HepG2 (cell line): ENCODE measurements around the gene CDK11B. TPM values are rescaled to one million over a fixed set of nuclear protein-coding genes. Genes with fewer than 3 reads are reported as not detected.

ENCODE experiments used
- ATAC-seq: fragments of 200-7000 bp; cut with Tn5 transposase; 3 replicates; pipeline ENCODE4 v1.9.1; 2020; ENCODE audit warnings: mild to moderate bottlenecking, moderate library complexity
- BruUV-seq: library from RNA; stranded (reverse); fragments of 400-500 nt; replicated peaks from 2 replicates; lab custom pipeline; 2021; lab: Mats Ljungman, UMichigan
- CTCF ChIA-PET: fragments of 300-600 bp; formaldehyde crosslinking; extraction: SDS; loops from one replicate; lab custom pipeline; 2021; ENCODE audit warnings: low total read pairs, inconsistent platforms, low intra/inter-chr PET ratio; lab: Yijun Ruan, JAX
- POLR2A ChIA-PET: fragments of 350-600 bp; sonication (Branson Sonifier 250); formaldehyde crosslinking; loops from one replicate; lab custom pipeline; 2020; ENCODE audit warnings: antibody characterized with exemption, inconsistent platforms; lab: Yijun Ruan, JAX
- DNase-seq: peaks from one replicate; pipeline ENCODE4 v3.0.0-alpha.2; 2015; ENCODE audit warnings: low spot score
- FAIRE-seq: peaks from 3 replicates; lab custom pipeline; 2011; peaks lifted over from hg19 to GRCh38; lab: Jason Lieb, UNC
- H2AFZ ChIP-seq: one replicate; pipeline ENCODE4 v1.6.1; 2011; ENCODE audit warnings: low read length, inconsistent platforms
- H3K27ac ChIP-seq: fragments of 300-600 bp; 3 replicates; pipeline ENCODE4 v1.8.0; 2011; ENCODE audit warnings: mixed run types, mild to moderate bottlenecking, mixed read lengths, low read length, inconsistent platforms; ENCODE audit not compliant: insufficient read depth; ENCODE audit errors: extremely low read length
- H3K27me3 ChIP-seq, 2 experiments: fragments of 200-600 bp in 1 of 2; 2 replicates in 1 of 2; 3 replicates in 1 of 2; pipeline versions ENCODE4 v1.6.0 to v1.8.0; 2011; ENCODE audit warnings: low read length in 2 of 2, mild to moderate bottlenecking in 2 of 2, moderate library complexity in 2 of 2, inconsistent platforms in 1 of 2; ENCODE audit not compliant: insufficient read depth in 2 of 2, control insufficient read depth in 1 of 2
- H3K36me3 ChIP-seq, 2 experiments: fragments of 200-600 bp in 1 of 2; replicated peaks in 1 of 2; 2 replicates in 1 of 2; 3 replicates in 1 of 2; pipeline versions ENCODE4 v1.5.1 to v1.8.0; 2011; ENCODE audit warnings: low read length in 2 of 2, inconsistent platforms in 1 of 2; ENCODE audit not compliant: insufficient read depth in 2 of 2, control insufficient read depth in 1 of 2
- H3K4me1 ChIP-seq: 2 replicates; pipeline ENCODE4 v1.5.1; 2012; ENCODE audit warnings: low read length, inconsistent platforms; ENCODE audit not compliant: insufficient read depth
- H3K4me2 ChIP-seq: 2 replicates; pipeline ENCODE4 v1.6.0; 2011; ENCODE audit warnings: low read depth, low read length, inconsistent platforms
- H3K4me3 ChIP-seq, 3 experiments: fragments of 200-600 bp in 1 of 3; sonication (generic), shearing (Covaris generic) in 1 of 3; replicated peaks in 1 of 3; 2 replicates each; pipeline ENCODE4 v1.5.1; 2011 to 2016; ENCODE audit warnings: low read length in 3 of 3, inconsistent platforms in 2 of 3, low read depth in 2 of 3, mild to moderate bottlenecking in 2 of 3, control low read depth in 1 of 3, mixed read lengths in 1 of 3; ENCODE audit not compliant: insufficient read depth in 1 of 3
- H3K79me2 ChIP-seq: one replicate; pipeline ENCODE4 v1.6.1; 2011; ENCODE audit warnings: low read length, inconsistent platforms; ENCODE audit not compliant: insufficient read depth
- H3K9ac ChIP-seq: 2 replicates; pipeline ENCODE4 v1.6.0; 2011; ENCODE audit warnings: mild to moderate bottlenecking, low read depth, low read length, inconsistent platforms; ENCODE audit not compliant: insufficient read depth
- H3K9me3 ChIP-seq: 2 replicates; pipeline ENCODE4 v1.5.1; 2012; ENCODE audit warnings: mild to moderate bottlenecking, low read length
- H4K20me1 ChIP-seq: 2 replicates; pipeline ENCODE4 v1.6.0; 2011; ENCODE audit warnings: inconsistent platforms, mild to moderate bottlenecking, low read length, moderate library complexity; ENCODE audit not compliant: insufficient read depth
- AGO1 ChIP-seq: fragments of 200-400 bp; formaldehyde crosslinking; IDR thresholded peaks from 2 replicates; pipeline ENCODE4 v1.6.1; 2017; ENCODE audit warnings: mild to moderate bottlenecking, low read depth, low read length, moderate library complexity; ENCODE audit not compliant: poor library complexity, severe bottlenecking
- ARNTL ChIP-seq: sonication (generic); formaldehyde crosslinking; IDR thresholded peaks from 2 replicates; pipeline ENCODE4 v1.4.0; 2020; ENCODE audit warnings: mild to moderate bottlenecking, missing genetic modification reagents
- ESRRA ChIP-seq: sonication (generic); formaldehyde crosslinking; IDR thresholded peaks from 2 replicates; pipeline ENCODE4 v1.5.1; 2020; ENCODE audit warnings: mild to moderate bottlenecking, low read depth, missing genetic modification reagents
- KDM1A ChIP-seq: IDR thresholded peaks from 2 replicates; pipeline ENCODE4 v1.6.1; 2016; ENCODE audit warnings: missing compliant biosample characterization
- NFYB ChIP-seq: sonication (generic); formaldehyde crosslinking; IDR thresholded peaks from 2 replicates; pipeline ENCODE4 v1.4.0; 2020; ENCODE audit warnings: missing genetic modification reagents
- POLR2AphosphoS2 ChIP-seq: IDR thresholded peaks from 2 replicates; pipeline ENCODE4 v1.6.1; 2011; ENCODE audit warnings: low read depth, low read length, improper control_type of control experiment
- SCMH1 ChIP-seq: sonication (generic); formaldehyde crosslinking; IDR thresholded peaks from 2 replicates; pipeline ENCODE4 v1.9.0; 2021; ENCODE audit warnings: missing genetic modification reagents, mild to moderate bottlenecking, borderline replicate concordance
- ZFP36L1 ChIP-seq: sonication (generic); formaldehyde crosslinking; IDR thresholded peaks from 2 replicates; pipeline ENCODE4 v1.8.0; 2022; ENCODE audit warnings: mild to moderate bottlenecking, missing genetic modification reagents, moderate library complexity
- ZNF232 ChIP-seq: sonication (generic); formaldehyde crosslinking; IDR thresholded peaks from 2 replicates; pipeline ENCODE4 v1.4.0; 2020; ENCODE audit warnings: missing genetic modification reagents, borderline replicate concordance
- ZNF775 ChIP-seq: sonication (generic); formaldehyde crosslinking; IDR thresholded peaks from 2 replicates; pipeline ENCODE4 v1.4.0; 2020; ENCODE audit warnings: missing genetic modification reagents, mild to moderate bottlenecking, moderate library complexity, borderline replicate concordance
- WGBS: methylation state at CpG from one replicate; pipeline ENCODE4 v1.1.6; 2017; ENCODE audit warnings: low lambda C conversion rate; 5-methylcytosine and 5-hydroxymethylcytosine counted together
- in situ Hi-C: cut with HindIII; loops from 2 replicates; pipeline ENCODE4 v1.10.0; 2017; ENCODE audit warnings: low pct_unique_long_range_greater_than_20kb; ENCODE audit not compliant: extremely low pct_ligation_motif_present
- intact Hi-C: fragments of 100-400 bp; cut with micrococcal nuclease; formaldehyde crosslinking; loops from one replicate; pipeline ENCODE4 v1.10.0; 2022; ENCODE audit not compliant: unreplicated experiment
- polyA plus RNA-seq, 8 experiments: library from polyadenylated mRNA; depleted of rRNA in 3 of 8; stranded (reverse) in 7 of 8; unstranded in 1 of 8; fragments of >200 nt; fragmentation: Illumina TruSeq in 4 of 8; extraction: Trizol in 4 of 8; gene quantifications; 2 replicates each; pipeline versions ENCODE4 v1.2.1 to v1.2.3, GENCODE V29; 2011 to 2016; ENCODE audit warnings: low read depth in 4 of 8, missing spikeins in 1 of 8, mixed read lengths in 1 of 8; ENCODE audit not compliant: insufficient read depth in 1 of 8
- total RNA-seq, 5 experiments: library from RNA; depleted of rRNA; stranded (reverse); fragments of >200 nt; fragmentation: Illumina TruSeq; extraction: Trizol; gene quantifications; 2 replicates each; pipeline ENCODE4 v1.2.3, GENCODE V29; 2016; ENCODE audit warnings: low read depth in 1 of 5
- TF ChIP-seq, protein P1 (sequence below): sonication (generic); formaldehyde crosslinking; IDR thresholded peaks from 2 replicates; pipeline ENCODE4 v1.8.0; 2022; ENCODE audit warnings: mild to moderate bottlenecking, missing genetic modification reagents, borderline replicate concordance
- TF ChIP-seq, protein P2 (sequence below): sonication (generic); formaldehyde crosslinking; IDR thresholded peaks from 2 replicates; pipeline ENCODE4 v1.5.0; 2020; ENCODE audit warnings: mild to moderate bottlenecking, missing genetic modification reagents
- TF ChIP-seq, protein P3 (sequence below): sonication (generic); formaldehyde crosslinking; IDR thresholded peaks from 2 replicates; pipeline ENCODE4 v1.4.0; 2020; ENCODE audit warnings: missing genetic modification reagents, borderline replicate concordance
- TF ChIP-seq, protein P4 (sequence below): sonication (generic); formaldehyde crosslinking; IDR thresholded peaks from 2 replicates; pipeline ENCODE4 v1.5.0; 2020; ENCODE audit warnings: mild to moderate bottlenecking, missing genetic modification reagents, borderline replicate concordance

The CDK11B gene
- total and polyA plus RNA-seq, 2 of the 13 experiments (the other 11 are each of a cell fraction or from before 2014, with no cell fraction given): 3.6 to 15.1 TPM

DNA sequence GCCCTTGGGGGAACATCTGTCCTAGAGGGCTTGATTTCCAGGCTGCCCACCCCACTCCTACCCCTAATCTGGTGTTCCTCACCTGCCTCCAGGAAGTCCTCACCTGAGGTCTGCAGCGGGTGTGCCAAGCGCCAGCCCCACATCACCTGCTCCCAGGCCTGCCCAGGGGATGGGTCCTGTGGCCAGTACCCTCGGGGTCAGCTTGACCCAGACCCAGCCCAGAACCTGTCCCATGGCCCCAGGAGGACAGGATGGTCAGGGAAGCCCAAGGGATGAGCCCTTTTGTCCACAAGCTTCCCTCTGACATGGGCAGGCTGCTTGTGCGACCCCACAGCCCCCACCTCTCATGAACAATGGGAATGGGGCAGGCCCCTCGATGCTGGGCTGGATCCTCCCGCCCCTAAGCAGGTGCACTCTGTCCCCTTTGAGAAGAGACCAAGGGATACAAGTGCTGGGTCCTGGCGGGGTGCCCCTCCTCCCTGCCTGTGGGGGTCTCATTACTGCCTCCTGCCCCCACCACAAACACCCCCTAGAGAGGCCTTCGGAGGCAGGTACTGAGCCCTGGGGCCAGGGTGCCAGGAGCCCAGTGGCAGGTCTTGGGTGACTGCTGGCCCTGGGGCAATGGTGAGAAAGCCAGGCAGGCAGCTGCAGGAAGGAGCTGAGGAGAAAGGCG, 40.3 kb downstream of the CDK11B start:
- ChIA-PET CTCF (no interaction called here), POLR2A (no interaction called here)
- Histone ChIP-seq H3K36me3 (peaks cover 1 to 14% of the 10 kb centered on the region in 2 experiments; a peak in 2 of 5 replicates), H3K4me3 (no peak overlapping the region), H3K4me1 (peaks cover 19% of the 10 kb centered on the region), H3K9ac (no peak overlapping the region), H4K20me1 (peaks cover 8% of the 10 kb centered on the region; the same call in 1 of the 2 replicates), H2AFZ (no peak overlapping the region), H3K9me3 (no peaks in the 10 kb centered on the region), H3K4me2 (no peak overlapping the region), H3K27ac (no peak overlapping the region), H3K27me3 (no peaks in the 10 kb centered on the region; a peak in 1 of 5 replicates), H3K79me2 (peaks cover 17% of the 10 kb centered on the region)
- 87% methylated on average over 4 of the region's 9 CpGs for WGBS
- no TSS peak for BruUV-seq
- FAIRE-seq: no peak
- no peak for DNase-seq
- intact Hi-C loops: no loop called here
- in situ Hi-C loops: loop anchor here (5.0 kb wide), 1 partner anchor 41 kb away; no protein-coding TSS in a partner anchor
- ATAC-seq: no peak
- TF ChIP-seq AGO1 (no peak), ARNTL (CRISPR knock-in tag) (no peak), SCMH1 (CRISPR knock-in tag) (no peak), ZNF232 (no peak), ESRRA (CRISPR knock-in tag) (no peak), ZFP36L1 (CRISPR knock-in tag) (no peak), ZNF775 (CRISPR knock-in tag) (no peak), POLR2AphosphoS2 (no peak), KDM1A (no peak), NFYB (no peak)
- TF ChIP-seq, protein P1, sequence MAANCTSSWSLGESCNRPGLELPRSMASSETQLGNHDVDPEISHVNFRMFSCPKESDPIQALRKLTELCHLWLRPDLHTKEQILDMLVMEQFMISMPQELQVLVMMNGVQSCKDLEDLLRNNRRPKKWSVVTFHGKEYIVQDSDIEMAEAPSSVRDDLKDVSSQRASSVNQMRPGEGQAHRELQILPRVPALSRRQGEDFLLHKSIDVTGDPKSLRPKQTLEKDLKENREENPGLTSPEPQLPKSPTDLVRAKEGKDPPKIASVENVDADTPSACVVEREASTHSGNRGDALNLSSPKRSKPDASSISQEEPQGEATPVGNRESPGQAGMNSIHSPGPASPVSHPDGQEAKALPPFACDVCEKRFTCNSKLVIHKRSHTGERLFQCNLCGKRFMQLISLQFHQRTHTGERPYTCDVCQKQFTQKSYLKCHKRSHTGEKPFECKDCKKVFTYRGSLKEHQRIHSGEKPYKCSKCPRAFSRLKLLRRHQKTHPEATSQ (CRISPR knock-in tag): no peak
- TF ChIP-seq, protein P2, sequence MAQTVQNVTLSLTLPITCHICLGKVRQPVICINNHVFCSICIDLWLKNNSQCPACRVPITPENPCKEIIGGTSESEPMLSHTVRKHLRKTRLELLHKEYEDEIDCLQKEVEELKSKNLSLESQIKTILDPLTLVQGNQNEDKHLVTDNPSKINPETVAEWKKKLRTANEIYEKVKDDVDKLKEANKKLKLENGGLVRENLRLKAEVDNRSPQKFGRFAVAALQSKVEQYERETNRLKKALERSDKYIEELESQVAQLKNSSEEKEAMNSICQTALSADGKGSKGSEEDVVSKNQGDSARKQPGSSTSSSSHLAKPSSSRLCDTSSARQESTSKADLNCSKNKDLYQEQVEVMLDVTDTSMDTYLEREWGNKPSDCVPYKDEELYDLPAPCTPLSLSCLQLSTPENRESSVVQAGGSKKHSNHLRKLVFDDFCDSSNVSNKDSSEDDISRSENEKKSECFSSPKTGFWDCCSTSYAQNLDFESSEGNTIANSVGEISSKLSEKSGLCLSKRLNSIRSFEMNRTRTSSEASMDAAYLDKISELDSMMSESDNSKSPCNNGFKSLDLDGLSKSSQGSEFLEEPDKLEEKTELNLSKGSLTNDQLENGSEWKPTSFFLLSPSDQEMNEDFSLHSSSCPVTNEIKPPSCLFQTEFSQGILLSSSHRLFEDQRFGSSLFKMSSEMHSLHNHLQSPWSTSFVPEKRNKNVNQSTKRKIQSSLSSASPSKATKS: no peak
- TF ChIP-seq, protein P3, sequence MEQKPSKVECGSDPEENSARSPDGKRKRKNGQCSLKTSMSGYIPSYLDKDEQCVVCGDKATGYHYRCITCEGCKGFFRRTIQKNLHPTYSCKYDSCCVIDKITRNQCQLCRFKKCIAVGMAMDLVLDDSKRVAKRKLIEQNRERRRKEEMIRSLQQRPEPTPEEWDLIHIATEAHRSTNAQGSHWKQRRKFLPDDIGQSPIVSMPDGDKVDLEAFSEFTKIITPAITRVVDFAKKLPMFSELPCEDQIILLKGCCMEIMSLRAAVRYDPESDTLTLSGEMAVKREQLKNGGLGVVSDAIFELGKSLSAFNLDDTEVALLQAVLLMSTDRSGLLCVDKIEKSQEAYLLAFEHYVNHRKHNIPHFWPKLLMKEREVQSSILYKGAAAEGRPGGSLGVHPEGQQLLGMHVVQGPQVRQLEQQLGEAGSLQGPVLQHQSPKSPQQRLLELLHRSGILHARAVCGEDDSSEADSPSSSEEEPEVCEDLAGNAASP (CRISPR knock-in tag): no peak
- TF ChIP-seq, protein P4, sequence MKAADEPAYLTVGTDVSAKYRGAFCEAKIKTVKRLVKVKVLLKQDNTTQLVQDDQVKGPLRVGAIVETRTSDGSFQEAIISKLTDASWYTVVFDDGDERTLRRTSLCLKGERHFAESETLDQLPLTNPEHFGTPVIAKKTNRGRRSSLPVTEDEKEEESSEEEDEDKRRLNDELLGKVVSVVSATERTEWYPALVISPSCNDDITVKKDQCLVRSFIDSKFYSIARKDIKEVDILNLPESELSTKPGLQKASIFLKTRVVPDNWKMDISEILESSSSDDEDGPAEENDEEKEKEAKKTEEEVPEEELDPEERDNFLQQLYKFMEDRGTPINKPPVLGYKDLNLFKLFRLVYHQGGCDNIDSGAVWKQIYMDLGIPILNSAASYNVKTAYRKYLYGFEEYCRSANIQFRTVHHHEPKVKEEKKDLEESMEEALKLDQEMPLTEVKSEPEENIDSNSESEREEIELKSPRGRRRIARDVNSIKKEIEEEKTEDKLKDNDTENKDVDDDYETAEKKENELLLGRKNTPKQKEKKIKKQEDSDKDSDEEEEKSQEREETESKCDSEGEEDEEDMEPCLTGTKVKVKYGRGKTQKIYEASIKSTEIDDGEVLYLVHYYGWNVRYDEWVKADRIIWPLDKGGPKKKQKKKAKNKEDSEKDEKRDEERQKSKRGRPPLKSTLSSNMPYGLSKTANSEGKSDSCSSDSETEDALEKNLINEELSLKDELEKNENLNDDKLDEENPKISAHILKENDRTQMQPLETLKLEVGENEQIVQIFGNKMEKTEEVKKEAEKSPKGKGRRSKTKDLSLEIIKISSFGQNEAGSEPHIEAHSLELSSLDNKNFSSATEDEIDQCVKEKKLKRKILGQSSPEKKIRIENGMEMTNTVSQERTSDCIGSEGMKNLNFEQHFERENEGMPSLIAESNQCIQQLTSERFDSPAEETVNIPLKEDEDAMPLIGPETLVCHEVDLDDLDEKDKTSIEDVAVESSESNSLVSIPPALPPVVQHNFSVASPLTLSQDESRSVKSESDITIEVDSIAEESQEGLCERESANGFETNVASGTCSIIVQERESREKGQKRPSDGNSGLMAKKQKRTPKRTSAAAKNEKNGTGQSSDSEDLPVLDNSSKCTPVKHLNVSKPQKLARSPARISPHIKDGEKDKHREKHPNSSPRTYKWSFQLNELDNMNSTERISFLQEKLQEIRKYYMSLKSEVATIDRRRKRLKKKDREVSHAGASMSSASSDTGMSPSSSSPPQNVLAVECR (CRISPR knock-in tag): no peak
